Measurements from ENCODE around the gene SMIM45.

DNA sequence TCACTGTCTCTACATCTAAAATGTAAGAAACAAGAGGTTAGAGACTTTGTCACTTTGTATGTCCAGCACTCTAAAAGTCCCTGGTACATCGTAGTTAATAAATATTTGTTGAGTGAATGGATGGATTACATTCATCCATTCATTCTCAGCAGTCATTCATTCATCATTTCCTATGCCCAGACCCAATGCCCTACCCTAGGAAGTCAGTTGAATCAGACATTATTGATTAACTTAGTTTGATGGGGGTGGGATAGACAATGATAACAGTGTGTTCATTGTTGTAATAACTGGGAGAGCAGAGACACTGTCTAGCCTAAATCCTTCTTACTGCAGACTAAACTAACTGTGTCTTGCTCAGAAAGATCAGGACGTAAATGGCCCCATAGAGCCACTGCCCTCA, 3.8 kb upstream of the SMIM45 start:
- TF ChIP-seq, protein P1, sequence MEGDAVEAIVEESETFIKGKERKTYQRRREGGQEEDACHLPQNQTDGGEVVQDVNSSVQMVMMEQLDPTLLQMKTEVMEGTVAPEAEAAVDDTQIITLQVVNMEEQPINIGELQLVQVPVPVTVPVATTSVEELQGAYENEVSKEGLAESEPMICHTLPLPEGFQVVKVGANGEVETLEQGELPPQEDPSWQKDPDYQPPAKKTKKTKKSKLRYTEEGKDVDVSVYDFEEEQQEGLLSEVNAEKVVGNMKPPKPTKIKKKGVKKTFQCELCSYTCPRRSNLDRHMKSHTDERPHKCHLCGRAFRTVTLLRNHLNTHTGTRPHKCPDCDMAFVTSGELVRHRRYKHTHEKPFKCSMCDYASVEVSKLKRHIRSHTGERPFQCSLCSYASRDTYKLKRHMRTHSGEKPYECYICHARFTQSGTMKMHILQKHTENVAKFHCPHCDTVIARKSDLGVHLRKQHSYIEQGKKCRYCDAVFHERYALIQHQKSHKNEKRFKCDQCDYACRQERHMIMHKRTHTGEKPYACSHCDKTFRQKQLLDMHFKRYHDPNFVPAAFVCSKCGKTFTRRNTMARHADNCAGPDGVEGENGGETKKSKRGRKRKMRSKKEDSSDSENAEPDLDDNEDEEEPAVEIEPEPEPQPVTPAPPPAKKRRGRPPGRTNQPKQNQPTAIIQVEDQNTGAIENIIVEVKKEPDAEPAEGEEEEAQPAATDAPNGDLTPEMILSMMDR (IDR thresholded peaks at IDR 0.05), result no peak
- no peak for TF ChIP-seq POLR2A (IDR thresholded peaks at IDR 0.05)
